ENCODE measurements around the gene VMAC.
A peak's percentile ranks its signal among the peaks of the same experiment; 100 is the strongest.
"Not testable (repeated sequence)": the region's sequence is repeated elsewhere in the genome, so short reads cannot be mapped to it uniquely, and the experiment has no call there.

Gene VMAC, protein sequence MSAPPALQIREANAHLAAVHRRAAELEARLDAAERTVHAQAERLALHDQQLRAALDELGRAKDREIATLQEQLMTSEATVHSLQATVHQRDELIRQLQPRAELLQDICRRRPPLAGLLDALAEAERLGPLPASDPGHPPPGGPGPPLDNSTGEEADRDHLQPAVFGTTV

GRCh38 chr19:5904352-5905113 is at the start of gene VMAC:
VMAC (plus strand) TSS chr19:5904872; CDS start chr19:5904891, 19 bp downstream.
- peak; percentile 81 for DNase-seq

- DNase-seq: not testable (repeated sequence)
Measured at GRCh38 chr19:5855151-5855550, 49.5 kb upstream of the VMAC start.

DNA sequence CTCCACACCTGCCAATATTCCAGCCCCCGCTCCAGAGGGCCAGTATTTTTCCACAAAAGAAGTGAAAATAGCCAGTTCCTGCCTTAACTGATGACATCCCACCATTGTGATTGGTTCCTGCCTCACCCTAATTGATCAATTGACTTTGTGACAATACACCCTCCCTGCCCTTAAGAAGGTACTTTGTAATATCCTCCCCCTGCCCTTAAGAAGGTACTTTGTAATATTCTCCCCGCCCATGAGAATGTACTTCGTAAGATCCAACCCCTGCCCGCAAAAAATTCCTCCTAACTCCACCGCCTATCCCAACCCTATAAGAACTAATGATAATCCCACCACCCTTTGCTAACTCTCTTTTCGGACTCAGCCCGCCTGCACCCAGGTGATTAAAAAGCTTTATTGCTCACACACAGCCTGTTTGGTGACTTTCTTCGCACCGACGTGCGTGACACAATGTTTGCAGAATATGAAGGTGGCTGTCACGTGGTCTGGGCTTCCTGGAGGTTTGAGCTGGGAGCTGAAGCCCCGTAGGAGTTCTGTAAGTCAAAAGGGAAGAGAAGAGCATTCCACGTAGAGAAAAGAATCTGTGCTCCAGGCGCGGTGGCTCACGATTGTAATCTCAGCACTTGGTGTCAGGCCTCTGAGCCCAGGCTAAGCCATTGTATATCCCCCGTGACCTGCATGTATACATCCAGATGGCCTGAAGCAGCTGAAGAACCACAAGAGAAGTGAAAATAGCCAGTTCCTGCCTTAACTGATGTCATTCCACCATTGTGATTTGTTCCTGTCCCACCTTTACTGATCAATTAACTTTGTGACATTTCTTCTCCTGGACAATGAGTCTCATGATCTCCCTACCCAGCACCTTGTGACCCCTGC is 47.2 kb upstream of the VMAC start:
- no peak for DNase-seq

GRCh38 chr19:5863030-5863665 is 41.5 kb upstream of the VMAC start:
- no peak for DNase-seq

DNA sequence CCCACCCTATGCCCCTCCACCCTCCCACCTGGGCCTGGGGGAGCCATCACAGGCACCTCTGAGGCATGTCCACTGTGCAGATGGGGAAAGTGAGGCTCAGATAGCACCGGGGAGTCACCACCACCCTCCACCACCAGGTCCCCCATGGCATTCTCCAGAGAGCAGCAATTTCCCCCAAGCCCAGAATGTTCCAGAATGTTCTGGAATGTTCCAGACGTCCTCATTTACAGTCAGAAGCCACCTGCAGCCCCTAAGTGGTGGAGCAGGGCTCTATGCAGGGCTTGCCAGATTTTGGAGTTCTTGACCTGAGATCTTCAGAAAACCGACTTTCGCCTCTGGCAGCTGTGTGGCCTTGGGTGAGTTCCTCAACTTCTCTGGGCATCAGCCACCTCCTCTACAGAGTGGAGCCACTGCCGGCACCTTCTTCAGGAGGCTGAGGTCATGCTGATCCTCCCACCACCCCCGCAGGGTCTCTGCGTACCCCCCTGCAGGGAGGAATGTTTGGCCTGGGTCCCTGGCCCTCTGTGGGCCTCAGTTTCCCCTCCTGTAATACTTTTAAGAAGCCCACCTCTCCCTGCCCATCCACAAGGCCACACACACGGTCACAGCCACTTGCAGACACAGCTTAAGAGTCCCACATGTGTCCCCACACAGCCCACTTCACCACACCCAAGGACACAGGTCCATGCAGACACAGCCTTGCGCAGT is 40.5 kb upstream of the VMAC start:
- DNase-seq: no peak

DNA sequence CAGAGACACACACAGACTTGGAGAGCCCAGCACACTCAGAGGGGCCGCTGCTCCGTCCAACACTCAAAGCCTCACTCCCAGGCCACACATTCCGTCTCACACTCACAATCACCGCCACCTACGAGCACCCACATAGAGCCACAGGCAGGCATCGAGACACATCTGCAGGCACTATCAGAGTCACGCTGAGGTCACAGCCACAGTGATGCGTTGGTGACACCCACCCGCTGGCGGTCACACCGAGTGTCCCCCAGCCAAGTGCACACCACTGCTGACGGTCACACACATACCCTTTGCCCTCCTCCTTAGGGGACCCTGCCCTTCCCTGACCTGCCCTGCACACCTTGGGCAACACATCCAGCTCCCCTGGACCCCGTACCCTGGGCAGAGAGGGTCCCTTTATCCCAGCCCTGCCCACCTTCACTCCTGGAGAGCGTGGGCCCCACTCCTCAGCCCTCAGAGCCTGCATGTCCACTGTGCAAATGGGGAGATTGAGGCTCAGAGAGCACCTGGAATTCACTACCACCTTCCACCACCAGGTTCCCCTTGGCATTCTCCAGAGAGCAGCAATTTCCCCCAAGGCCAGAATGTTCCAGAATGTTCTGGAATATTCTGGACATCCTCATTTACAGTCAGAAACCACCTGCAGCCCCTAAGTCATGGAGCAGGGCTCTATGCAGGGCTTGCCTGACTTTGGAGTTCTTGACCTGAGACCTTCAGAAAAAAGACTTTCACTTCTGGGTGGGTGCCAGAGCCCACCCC is 39.8 kb upstream of the VMAC start:
- no peak for DNase-seq

- DNase-seq: no peak
Measured at GRCh38 chr19:5865772-5866171, 38.9 kb upstream of the VMAC start.

- DNase-seq: no peak
Measured at GRCh38 chr19:5867201-5868136, 37.2 kb upstream of the VMAC start.

DNA sequence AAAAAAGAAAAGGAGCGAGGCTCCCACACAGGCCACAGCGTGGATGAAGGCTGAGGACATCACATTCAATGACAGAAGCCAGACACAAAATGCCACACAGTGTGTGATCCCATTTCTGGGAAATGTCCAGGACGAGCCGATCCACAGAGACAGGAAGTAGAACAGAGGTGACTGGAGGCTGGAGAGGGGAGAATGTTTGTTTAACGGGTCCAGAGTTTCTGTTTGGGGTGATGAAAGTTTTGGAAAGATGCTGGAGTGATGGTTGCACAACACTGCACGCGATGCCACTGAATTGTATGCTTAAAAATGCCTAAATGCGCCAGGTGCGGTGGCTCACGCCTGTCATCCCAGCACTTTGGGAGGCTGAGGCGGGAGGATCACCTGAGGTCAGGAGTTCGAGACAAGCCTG is 33.7 kb upstream of the VMAC start:
- DNase-seq: no peak

- DNase-seq: peak; percentile 2
Measured at GRCh38 chr19:5873617-5874199, 31.0 kb upstream of the VMAC start.

DNA sequence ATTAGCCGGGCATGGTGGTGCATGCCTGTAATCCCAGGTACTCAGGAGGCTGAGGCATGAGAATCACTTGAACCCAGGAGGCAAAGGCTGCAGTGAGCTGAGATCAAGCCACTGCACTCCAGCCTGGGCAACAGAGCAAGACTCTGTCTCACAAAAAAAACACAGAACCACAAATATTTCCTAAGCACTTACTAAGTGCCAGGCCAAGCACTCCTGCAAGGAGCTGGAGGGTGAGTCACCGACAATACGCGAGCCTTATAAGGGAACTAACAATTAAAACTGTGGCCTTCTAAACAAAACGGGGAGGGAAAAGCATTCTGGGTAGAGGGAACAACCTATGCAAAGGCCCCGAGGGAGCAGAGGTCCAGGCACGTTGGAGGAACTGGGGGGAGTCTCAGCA is 30.2 kb upstream of the VMAC start:
- not testable (repeated sequence) for DNase-seq

GRCh38 chr19:5877427-5877826 is 27.2 kb upstream of the VMAC start:
- no peak for DNase-seq

DNA sequence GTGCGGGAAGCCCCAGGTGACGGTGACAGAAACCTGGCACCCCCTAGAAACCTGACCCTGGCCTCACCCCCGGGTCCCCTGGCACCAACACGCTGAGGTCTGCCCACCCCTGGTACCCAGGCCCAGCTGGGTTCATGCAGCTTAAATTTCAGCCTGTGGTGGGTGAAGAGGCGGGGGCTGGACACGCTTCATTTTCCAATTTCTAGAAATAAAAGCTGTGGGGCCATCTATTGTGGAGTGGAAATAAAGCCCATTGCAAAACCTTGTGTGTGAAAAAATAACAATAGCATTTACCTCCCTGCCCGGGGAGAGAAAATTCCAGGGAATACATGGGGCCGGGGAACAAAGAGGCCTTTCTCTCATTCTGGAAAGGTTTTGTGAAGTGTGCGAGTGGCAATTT is 26.8 kb upstream of the VMAC start:
- DNase-seq: no peak

- DNase-seq: no peak
Measured at GRCh38 chr19:5880196-5880595, 24.5 kb upstream of the VMAC start.

- DNase-seq: no peak
Measured at GRCh38 chr19:5880604-5881078, 24.0 kb upstream of the VMAC start.

- no peak for DNase-seq
Measured at GRCh38 chr19:5881543-5882299, 23.0 kb upstream of the VMAC start.

DNA sequence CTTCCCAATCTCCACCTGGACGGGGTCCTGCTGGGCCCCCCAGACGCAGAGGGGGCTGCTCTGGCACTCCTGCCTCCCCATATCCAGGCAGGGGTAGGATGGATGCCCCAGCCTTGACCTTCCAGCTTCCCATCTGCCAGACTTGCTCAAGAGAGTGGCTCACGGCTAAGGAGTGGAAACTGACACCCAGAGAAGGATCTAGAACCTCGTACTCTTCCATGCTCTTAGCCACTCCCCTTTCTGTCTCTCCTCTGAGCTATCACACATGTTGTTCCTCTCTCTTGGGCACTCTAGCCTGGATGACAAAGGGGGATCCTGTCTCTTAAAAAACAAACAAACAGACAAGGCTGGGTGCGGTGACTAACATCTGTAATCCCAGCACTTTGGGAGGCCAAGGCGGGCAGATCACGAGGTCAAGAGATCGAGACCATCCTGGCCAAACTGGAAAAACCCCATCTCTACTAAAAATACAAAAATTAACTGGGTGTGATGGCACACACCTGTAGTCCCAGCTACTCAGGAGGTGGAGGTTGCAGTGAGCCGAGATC is 22.2 kb upstream of the VMAC start:
- DNase-seq: no peak

DNA sequence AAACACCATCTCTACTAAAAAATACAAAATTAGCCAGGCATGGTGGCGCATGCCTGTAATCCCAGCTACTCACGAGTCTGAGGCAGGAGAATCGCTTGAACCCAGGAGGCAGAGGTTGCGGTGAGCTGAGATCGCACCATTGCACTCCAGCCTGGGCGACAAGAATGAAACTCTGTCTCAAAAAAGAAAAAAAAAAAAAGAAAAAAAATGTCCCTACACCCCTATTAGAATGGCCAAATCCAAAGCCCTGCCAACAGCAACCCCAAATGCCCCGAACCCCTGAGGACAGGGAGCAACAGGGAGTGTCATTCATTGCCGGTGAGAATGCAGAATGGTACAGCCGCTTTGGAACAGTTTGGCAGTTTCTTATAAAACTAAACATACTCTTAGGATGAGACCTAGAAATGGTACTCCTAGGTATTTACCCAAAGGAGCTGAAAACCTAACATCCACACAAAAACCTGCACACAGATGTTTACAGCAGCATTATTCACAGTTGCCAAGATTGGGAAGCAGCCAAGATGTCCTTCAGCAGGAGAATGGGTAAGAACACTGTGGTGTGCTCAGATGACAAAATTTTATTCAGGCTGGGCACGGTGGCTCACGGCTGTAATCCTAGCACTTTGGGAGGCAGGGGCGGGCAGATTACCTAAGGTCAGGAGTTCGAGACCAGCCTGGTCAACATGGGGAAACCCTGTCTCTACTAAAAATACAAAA is 21.4 kb upstream of the VMAC start:
- not testable (repeated sequence) for DNase-seq

Measured in 8988T (cell line).